Calu3 (cell line): ENCODE results near the gene PDK1. TPM values are rescaled to one million over a fixed set of nuclear protein-coding genes. Genes with fewer than 3 reads are reported as not detected.

ENCODE experiments used
- BruUV-seq: library from RNA; stranded (reverse); fragments of 400-500 nt; replicated peaks from 2 replicates; lab custom pipeline; 2021; lab: Mats Ljungman, UMichigan
- CTCF ChIA-PET: fragments of 300-600 bp; sonication (Branson Sonifier 250); formaldehyde crosslinking; loops from one replicate; lab custom pipeline; 2022; ENCODE audit warnings: antibody characterized with exemption; lab: Charles Lee
- DNase-seq: peaks from one replicate; pipeline ENCODE4 v3.0.0; 2022
- H3K27ac Mint-ChIP-seq: one replicate; pipeline ENCODE4 v1.8.0; 2022; ENCODE audit warnings: mixed read lengths; ENCODE audit not compliant: unreplicated experiment
- H3K27me3 Mint-ChIP-seq: one replicate; pipeline ENCODE4 v1.8.0; 2022; ENCODE audit warnings: mixed read lengths; ENCODE audit not compliant: unreplicated experiment
- H3K36me3 Mint-ChIP-seq: one replicate; pipeline ENCODE4 v1.8.0; 2022; ENCODE audit warnings: mild to moderate bottlenecking, moderate library complexity, mixed read lengths; ENCODE audit not compliant: insufficient read depth, unreplicated experiment
- H3K4me1 Mint-ChIP-seq: one replicate; pipeline ENCODE4 v1.8.0; 2022; ENCODE audit warnings: mild to moderate bottlenecking, low read depth, mixed read lengths; ENCODE audit not compliant: unreplicated experiment
- H3K4me3 Mint-ChIP-seq: one replicate; pipeline ENCODE4 v1.8.0; 2022; ENCODE audit warnings: mild to moderate bottlenecking, low read depth, moderate library complexity, mixed read lengths; ENCODE audit not compliant: unreplicated experiment
- H3K9me3 Mint-ChIP-seq: one replicate; pipeline ENCODE4 v1.8.0; 2022; ENCODE audit warnings: low read depth, mixed read lengths; ENCODE audit not compliant: unreplicated experiment
- intact Hi-C: fragments of 100-400 bp; cut with micrococcal nuclease; formaldehyde crosslinking; loops from one replicate; pipeline ENCODE4 v1.10.0; 2022; ENCODE audit not compliant: unreplicated experiment
- total RNA-seq: library from RNA; stranded (reverse); gene quantifications from 2 replicates; pipeline ENCODE4 v1.2.3, GENCODE V29; 2022
- TF ChIP-seq, protein P1 (sequence below): fragments of 200-600 bp; IDR thresholded peaks from one replicate; pipeline ENCODE4 v1.8.0; 2022; ENCODE audit warnings: antibody characterized with exemption; ENCODE audit not compliant: unreplicated experiment

Gene PDK1
- total RNA-seq, 1 experiment from 2014 or later: 16.8 TPM

GRCh38 chr2:172560721-172561120 is 4.8 kb downstream of the PDK1 start:
- no peaks in the 10 kb centered on the region for H3K9me3 Mint-ChIP-seq
- no peaks in the 10 kb centered on the region for H3K27me3 Mint-ChIP-seq
- BruUV-seq: no TSS peak
- peaks cover 20% of the 10 kb centered on the region for H3K4me1 Mint-ChIP-seq
- no peak overlapping the region for H3K27ac Mint-ChIP-seq
- H3K36me3 Mint-ChIP-seq: peaks cover 23% of the 10 kb centered on the region
- CTCF ChIA-PET: no interaction called here
- no peak for DNase-seq
- intact Hi-C loops: no loop called here
- TF ChIP-seq, protein P1, sequence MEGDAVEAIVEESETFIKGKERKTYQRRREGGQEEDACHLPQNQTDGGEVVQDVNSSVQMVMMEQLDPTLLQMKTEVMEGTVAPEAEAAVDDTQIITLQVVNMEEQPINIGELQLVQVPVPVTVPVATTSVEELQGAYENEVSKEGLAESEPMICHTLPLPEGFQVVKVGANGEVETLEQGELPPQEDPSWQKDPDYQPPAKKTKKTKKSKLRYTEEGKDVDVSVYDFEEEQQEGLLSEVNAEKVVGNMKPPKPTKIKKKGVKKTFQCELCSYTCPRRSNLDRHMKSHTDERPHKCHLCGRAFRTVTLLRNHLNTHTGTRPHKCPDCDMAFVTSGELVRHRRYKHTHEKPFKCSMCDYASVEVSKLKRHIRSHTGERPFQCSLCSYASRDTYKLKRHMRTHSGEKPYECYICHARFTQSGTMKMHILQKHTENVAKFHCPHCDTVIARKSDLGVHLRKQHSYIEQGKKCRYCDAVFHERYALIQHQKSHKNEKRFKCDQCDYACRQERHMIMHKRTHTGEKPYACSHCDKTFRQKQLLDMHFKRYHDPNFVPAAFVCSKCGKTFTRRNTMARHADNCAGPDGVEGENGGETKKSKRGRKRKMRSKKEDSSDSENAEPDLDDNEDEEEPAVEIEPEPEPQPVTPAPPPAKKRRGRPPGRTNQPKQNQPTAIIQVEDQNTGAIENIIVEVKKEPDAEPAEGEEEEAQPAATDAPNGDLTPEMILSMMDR: no peak
- no peak overlapping the region for H3K4me3 Mint-ChIP-seq

DNA sequence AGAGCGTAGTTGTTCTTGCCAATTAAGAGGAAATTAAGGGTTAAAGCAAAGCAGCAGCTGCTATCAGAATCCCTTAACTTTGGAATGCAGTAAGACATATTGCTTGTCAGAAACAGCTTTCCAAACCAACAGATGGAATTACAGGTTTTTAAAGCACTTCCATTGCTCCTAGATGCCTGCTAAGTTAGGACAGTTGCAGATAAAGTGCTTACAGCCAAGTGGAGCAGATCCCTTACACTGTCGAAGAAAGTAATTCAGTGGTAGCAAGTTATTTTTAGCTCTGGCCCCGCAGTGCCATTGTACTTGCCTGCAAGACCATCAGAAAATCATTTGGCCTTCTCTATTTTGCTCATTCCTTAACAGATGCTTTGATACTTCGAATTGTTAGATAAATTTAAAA is 5.4 kb downstream of the PDK1 start:
- BruUV-seq: no TSS peak
- CTCF ChIA-PET: no interaction called here
- no peak for DNase-seq
- H3K4me1 Mint-ChIP-seq: peaks cover 20% of the 10 kb centered on the region
- TF ChIP-seq, protein P1: no peak
- intact Hi-C loops: no loop called here
- H3K27ac Mint-ChIP-seq: no peak overlapping the region
- H3K36me3 Mint-ChIP-seq: peaks cover 17% of the 10 kb centered on the region
- no peaks in the 10 kb centered on the region for H3K9me3 Mint-ChIP-seq
- H3K4me3 Mint-ChIP-seq: no peak overlapping the region
- no peaks in the 10 kb centered on the region for H3K27me3 Mint-ChIP-seq

DNA sequence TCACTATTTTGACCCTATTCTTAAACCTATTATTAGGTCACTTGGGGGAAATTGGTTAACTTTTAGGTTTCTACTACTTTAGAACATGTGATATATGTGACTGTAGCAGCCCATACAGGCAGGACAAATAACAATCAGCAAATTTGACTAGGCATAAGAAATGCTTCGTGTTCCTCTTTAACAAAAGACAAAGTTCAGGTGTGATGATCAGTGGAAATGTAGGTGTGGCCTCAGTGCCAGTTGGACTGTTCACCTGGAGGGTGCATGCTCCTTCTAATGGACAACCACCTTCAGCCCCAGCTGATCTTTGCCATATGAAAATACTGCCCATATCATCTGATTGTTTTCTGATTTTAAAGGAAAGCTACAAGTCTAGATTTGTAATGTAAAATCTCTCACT is 6.4 kb downstream of the PDK1 start:
- peaks cover 7% of the 10 kb centered on the region for H3K36me3 Mint-ChIP-seq
- CTCF ChIA-PET: no interaction called here
- no peak for DNase-seq
- H3K4me1 Mint-ChIP-seq: peaks cover 16% of the 10 kb centered on the region
- TF ChIP-seq, protein P1: no peak
- H3K27me3 Mint-ChIP-seq: no peaks in the 10 kb centered on the region
- no peak overlapping the region for H3K4me3 Mint-ChIP-seq
- intact Hi-C loops: no loop called here
- H3K27ac Mint-ChIP-seq: no peak overlapping the region
- BruUV-seq: no TSS peak
- H3K9me3 Mint-ChIP-seq: no peaks in the 10 kb centered on the region

DNA sequence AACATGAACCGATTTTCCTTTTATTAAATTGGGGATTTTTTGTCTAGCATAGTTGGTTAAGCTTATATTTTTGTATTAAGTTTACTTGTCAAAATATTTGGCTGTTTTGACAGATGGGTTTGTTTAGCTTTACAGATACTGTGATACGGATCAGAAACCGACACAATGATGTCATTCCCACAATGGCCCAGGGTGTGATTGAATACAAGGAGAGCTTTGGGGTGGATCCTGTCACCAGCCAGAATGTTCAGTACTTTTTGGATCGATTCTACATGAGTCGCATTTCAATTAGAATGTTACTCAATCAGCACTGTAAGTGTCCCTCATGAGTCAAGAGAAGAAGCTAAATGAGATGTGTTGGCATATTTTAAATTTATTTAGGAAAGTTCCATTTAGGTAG is 8.5 kb downstream of the PDK1 start:
- no peak for DNase-seq
- H3K4me3 Mint-ChIP-seq: no peak overlapping the region
- H3K9me3 Mint-ChIP-seq: no peaks in the 10 kb centered on the region
- H3K36me3 Mint-ChIP-seq: peaks cover 4% of the 10 kb centered on the region
- no peaks in the 10 kb centered on the region for H3K27me3 Mint-ChIP-seq
- BruUV-seq: no TSS peak
- TF ChIP-seq, protein P1: no peak
- CTCF ChIA-PET: no interaction called here
- H3K4me1 Mint-ChIP-seq: no peaks in the 10 kb centered on the region
- H3K27ac Mint-ChIP-seq: no peak overlapping the region
- intact Hi-C loops: no loop called here
